ENCODE data around the gene FETUB.

DNA sequence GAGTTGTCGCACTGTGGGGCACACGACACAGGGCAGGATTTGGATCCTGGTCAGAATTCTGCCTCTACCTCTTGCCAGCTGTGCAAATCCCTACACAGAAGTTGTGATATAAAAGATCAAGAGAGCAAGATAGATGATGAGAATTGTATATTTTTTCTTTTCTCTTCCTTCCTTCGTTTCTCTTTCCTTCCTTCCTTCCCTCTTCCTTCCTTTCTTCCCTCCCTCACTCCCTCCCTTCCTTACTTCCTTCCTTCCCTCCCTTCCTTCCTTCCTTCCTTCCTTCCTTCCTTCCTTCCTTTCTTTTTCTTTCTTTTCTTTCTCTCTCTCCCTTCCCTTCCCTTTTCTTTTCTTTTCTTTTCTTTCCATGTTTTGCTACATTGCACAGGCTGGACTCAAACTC, 39.3 kb upstream of the FETUB start:
- TF ChIP-seq, protein P1, sequence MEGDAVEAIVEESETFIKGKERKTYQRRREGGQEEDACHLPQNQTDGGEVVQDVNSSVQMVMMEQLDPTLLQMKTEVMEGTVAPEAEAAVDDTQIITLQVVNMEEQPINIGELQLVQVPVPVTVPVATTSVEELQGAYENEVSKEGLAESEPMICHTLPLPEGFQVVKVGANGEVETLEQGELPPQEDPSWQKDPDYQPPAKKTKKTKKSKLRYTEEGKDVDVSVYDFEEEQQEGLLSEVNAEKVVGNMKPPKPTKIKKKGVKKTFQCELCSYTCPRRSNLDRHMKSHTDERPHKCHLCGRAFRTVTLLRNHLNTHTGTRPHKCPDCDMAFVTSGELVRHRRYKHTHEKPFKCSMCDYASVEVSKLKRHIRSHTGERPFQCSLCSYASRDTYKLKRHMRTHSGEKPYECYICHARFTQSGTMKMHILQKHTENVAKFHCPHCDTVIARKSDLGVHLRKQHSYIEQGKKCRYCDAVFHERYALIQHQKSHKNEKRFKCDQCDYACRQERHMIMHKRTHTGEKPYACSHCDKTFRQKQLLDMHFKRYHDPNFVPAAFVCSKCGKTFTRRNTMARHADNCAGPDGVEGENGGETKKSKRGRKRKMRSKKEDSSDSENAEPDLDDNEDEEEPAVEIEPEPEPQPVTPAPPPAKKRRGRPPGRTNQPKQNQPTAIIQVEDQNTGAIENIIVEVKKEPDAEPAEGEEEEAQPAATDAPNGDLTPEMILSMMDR (conservative IDR thresholded peaks at IDR 0.05; ENCODE audit: low read length): no peak
- TF ChIP-seq EZH2phosphoT487 (IDR thresholded peaks at IDR 0.05; ENCODE audit: borderline replicate concordance, low read depth, low read length): no peak

Measured in OCI-LY7 (cell line).